SH-SY5Y (cell line): ENCODE results near the gene LRTM2.

Source experiments
- GATA2 ChIP-seq: IDR thresholded peaks from 2 replicates; pipeline ENCODE4 v1.6.1; 2011; ENCODE audit warnings: mild to moderate bottlenecking, low read depth, low read length
- GATA3 ChIP-seq: IDR thresholded peaks from 2 replicates; pipeline ENCODE4 v1.6.1; 2011; ENCODE audit warnings: low read depth, mild to moderate bottlenecking, low read length, moderate library complexity

- peak; percentile 74 for TF ChIP-seq GATA2
- no peak for TF ChIP-seq GATA3
Measured at GRCh38 chr12:1837541-1838204, 17.3 kb downstream of the LRTM2 start.
